Activated T-cell treated with anti-CD3 and anti-CD28 coated beads for 1 hour (primary cell): ENCODE data around the gene CMYA5.
"Not testable (repeated sequence)": the region's sequence is repeated elsewhere in the genome, so short reads cannot be mapped to it uniquely, and the experiment has no call there.

Source experiments
- DNase-seq: peaks from one replicate; pipeline ENCODE4 v3.0.0-alpha.2; 2020; ENCODE audit warnings: low read depth

The CMYA5 gene

DNA sequence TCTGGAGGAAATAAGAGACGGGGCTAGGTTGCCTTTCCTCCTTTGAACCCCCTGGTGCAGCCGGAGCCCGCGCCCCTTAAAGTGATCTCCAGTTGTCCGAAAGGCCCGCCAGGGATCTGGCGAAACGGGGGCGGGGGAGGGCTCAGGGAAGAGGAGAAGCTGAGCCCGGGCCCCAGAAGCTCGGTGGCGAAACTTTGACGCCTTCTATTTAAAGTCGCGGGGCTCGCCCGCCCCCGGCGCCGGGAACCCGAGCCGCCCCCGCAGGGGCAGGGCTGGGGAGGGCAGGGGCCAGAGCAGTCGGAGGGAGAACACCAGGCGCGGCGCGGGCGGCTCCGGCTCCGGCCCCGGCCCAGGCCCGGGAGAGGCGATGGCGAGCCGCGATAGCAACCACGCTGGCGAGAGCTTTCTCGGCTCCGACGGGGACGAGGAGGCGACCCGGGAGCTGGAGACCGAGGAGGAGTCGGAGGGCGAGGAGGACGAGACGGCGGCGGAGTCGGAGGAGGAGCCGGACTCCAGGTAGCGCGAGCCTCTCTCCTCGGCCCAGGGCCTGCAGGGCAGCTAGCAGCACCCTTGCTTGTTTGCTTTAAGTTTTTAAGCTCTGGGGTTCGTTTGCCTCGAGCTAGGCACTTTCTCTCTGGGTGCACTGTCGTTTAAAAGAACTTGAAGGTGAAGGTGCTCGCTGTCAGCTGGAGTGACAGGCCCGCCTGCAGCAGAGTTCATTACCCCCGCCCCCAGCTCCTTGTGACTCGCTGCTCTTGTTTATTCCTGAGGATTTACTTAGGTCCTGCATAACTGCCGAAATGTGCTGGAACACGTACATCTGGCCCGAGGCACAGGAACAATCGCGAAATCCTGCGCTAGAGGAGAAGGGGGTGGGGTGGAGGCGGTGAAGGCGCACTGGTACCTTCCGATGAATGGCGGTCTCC, at the start of gene CMYA5:
Gene CMYA5 (plus strand): TSS at position 296 of the 926 bp plus-strand sequence. CDS start 72 bp downstream, at position 368.
- no peak for DNase-seq

DNA sequence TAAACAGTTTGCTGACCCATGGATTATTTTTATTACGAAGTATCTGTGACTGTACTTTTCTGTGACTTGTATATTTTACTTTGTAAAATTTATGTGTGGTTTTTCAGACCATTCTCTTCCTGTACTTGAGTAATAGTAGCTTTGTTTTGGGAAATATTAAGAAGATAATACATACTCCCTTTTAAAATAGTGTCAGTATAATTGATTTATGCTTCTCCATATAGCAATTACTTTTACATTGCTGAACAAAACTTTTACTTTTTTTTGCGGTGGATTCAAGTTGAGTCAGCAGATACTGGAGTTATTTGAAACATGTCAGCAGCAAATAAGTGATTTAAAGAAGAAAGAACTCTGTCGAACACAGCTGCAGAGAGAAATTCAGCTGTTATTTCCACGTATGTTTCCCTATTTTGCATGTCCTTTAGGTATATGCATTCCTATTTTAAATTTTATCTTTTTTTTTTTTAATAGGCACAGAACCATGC, 49.0 kb upstream of the CMYA5 start:
- DNase-seq, result no peak

DNA sequence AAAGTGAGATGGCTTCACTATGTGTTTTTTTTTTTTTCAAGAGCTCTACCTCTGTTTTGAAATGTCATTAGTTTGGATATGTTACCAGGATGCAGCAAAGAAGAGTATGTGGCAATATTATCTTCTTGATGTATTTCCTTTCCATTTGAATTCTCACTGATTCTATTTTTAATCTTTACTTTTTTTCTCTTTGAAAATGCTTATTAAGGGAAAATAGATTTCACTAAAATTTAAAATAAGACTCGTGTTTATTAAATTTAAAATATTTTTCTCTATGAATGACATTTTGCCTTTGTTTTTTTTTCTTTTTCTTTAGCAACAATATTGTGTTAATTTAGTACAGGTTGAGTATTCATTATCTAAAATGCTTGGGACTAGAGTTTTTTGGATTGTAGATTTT, 48.2 kb upstream of the CMYA5 start:
- DNase-seq, result no peak

DNA sequence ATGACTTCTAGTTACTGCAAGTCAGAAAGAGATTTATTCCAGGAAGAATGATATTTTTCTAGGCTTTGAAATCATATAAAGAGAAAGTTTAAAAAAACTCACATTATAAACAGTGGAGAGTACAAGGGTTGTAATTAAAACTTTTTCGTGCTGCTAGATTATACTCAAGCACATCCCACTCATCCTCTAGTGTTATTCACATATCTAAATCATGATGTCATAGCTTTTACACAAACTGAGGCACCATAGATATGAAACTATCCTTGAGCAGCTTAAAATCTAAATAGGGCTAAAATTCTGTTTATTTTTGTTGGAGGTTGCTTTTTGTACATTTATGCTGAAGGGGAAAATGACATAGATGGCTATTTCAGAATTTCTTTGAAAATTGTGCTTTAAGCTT, 47.4 kb upstream of the CMYA5 start:
- DNase-seq, result no peak

DNA sequence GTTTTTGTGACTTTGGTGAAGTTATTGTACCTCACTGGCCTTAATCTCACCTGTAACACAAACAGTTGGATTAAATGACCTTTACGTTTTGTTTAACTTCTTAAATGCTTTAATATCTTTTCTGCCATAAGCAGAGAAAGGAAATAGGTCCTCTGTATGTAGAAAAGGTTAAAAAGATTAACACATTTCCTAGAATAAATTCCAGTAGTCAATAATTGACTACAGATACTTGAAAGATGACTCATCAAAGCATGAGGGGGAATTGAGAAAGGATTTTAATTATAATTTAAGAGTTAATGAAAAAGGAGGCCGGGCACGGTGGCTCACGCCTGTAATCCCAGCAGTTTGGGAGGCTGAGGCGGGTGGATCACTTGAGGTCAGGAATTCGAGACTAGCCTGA, 35.8 kb upstream of the CMYA5 start:
- no peak for DNase-seq

DNA sequence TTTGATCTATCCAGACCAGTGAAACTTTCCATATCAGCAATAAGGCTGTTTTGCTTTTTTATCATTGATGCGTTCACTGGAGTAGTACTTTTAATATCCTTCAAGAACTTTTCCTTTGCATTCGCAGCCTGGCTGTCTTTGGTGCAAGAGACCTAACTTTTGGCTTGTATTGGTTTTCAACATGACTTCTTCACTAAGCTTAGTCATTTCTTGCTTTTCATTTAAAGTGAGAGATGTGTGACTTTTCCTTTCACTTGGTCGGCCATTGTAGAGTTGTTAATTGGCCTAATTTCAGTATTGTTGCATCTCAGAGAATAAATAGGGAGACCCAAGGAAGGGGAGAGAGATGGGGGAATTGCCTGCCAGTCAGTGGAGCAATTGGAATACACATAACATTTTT, 26.4 kb upstream of the CMYA5 start:
- DNase-seq, result no peak

DNA sequence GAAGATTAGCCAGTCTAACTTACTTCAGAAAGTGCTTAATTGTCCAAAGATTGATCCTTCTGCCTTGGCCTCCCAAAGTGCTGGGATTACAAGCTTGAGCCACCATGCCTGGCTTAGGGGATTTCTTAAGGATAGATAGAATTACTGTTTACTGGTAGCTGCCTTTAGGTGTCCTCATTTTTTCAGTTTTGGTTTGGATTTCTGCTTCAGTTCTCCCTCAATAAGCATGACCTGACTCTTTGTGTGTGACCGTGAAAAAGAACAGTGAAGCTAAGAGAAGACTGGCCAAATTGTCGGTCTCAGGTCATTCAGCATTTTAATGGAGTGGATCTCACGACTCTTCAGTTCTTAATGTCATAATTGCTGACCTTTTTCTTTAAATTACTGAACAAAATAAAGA, 22.9 kb upstream of the CMYA5 start:
- no peak for DNase-seq

DNA sequence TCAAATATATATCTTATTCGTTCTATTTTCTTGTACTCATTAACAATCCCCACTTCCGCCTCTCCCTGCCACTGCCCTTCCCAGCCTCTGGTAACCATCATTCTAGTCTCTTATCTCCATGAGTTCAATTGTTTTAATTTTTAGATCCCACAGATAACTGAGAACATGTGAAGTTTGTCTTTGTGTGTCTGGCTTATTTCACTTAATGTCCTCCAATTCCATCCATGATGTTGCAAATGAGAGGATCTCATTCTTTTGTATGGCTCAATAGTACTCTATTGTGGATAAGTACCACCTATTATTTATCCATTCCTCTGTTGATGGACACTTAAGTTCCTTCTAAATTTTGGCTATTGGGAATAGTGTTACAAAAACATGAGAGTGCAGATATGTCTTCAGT, 17.2 kb upstream of the CMYA5 start:
- no peak for DNase-seq

DNA sequence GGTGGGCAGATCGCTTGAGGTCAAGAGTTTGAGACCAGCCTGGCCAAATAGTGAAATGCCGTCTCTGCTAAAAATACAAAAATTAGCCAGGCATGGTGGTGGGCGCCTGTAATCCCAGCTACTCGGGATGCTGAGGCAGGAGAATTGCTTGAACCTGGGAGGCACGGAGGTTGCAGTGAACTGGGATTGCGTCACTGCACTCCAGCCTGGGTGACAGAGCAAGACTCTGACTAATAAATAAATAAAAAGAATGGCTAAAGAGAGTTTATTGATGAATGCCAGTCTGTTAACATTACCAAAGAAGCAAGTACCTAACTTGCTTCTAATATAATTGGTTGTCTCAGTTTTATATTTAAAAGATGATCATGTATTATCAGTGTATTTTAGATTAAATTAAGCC, 13.3 kb upstream of the CMYA5 start:
- not testable (repeated sequence) for DNase-seq

DNA sequence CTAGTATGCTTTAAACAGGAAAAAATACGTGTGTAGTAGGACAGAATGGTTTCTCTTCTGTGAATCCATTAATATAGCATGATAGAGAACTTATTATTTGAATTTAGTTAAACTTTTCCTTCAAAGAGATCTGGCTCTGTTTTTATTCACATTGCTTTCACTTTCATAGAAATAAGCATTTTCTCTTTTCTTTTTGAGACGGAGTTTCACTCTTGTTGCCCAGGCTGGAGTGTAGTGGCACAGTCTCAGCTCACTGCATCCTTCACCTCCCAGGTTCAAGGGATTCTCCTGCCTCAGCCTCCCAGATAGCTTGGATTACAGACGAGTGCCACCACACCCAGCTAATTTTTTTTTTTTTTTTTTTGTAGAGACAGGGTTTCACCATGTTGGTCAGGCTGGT, 7.5 kb upstream of the CMYA5 start:
- not testable (repeated sequence) for DNase-seq

DNA sequence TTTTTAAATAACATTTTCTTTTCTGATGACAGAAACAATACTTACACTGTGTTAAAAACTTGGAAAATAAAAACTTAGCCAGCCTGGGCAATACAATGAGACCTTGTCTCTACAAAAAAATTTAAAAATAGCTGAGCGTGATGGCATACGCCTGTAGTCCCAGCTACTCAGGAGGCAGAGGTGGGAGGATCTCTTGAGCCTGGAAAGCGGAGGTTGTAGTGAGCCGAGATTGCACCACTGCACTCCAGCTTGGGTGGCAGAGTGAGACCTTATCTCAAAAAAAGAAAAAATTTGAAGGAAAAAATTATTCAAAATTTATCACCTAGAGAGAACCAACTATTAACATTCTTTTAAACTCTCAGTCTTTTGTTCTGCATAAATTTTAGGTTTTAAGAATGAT, 4.9 kb upstream of the CMYA5 start:
- DNase-seq, result no peak

DNA sequence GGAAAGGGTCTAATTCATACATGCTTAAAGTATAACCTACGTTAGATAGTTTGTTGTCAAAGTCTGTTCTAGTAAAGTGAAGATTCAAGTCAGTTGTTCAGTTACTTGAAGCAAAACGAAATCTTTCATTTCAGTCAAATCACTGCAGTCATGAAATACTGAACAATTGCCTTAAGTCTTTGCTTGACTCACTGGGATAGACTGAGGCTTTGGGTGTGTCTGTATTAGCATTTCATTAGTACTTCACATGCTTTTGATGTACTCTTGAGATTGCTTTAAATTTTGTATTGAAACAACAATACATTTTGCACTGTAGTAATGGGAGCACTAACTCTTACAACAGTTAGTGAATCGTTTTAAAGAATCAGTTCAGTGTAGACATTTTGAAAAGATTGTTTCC, 4.0 kb upstream of the CMYA5 start:
- DNase-seq, result no peak

DNA sequence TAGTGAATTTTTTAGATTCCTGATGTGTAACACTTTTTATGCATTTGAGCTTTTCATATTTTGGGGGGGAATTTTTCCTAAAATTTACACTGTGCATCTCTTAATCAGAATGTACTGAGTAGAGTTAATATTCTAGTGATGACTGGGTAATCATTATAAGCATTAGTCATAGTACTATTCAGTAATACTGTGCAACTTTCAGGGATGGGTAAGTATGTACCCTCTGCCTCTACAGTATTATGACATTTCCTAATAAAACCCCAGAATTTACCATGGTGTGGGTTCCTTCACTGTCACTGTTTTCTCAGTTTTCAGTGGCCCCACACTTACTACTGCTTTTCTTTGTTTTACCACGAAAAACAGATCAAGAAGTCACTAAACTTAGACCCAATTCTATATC, 2.8 kb upstream of the CMYA5 start:
- no peak for DNase-seq

DNA sequence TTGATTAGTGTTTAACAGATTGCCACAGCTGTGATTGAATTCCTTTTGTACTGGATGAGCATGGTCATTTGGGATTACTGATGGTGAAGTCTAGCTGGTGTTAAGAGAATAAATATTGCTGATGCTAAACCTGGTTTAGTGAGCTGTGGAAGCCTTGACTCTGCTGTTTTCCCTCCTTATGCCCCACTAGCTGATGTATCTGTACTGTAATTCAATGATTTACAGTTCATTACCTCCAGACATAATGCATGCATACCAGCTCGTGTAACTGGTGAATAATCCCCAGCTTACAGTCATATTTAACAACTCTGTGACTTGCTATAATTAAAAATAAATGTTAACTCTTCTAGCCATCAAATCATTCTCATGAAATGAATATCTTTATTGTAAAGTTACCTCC, 1.7 kb upstream of the CMYA5 start:
- DNase-seq, result no peak

DNA sequence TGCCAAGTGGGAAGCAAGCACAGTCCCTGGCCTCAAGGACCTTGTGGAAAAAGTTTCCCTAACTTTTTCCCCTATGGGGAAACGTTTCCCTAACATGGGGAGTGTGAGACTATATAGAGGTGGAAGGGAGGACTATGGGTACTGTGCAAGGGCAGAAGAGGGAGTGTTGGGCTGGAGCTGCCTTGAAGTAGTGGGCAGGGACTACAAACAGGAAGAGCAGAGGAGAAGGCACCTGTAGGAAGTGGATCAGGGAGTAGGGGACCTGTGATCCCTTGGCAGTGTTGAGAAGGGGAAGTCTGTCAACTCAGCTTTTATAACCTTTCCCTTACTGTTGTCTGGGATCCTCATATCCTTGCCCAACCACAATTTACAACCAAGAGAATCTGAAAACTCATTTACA, 1.4 kb downstream of the CMYA5 start:
- no peak for DNase-seq

DNA sequence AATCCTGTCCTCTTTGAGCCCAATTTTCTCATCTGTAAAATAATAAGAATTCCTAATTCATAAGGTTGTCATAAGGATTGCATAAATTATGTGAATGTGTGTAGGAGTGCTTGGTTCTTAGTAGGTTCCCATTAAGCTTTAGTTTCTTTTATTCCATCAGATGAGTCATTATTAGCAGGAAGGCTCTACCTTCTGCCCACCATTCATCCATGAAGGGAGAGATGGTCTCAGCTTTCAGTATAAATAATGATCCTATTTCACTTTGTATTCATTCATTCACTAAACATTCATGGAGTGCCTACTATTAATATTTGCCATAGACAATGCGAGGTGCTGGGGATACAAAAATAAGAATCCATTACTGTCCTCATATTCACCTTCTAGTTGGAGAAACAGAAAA, 3.0 kb downstream of the CMYA5 start:
- no peak for DNase-seq

DNA sequence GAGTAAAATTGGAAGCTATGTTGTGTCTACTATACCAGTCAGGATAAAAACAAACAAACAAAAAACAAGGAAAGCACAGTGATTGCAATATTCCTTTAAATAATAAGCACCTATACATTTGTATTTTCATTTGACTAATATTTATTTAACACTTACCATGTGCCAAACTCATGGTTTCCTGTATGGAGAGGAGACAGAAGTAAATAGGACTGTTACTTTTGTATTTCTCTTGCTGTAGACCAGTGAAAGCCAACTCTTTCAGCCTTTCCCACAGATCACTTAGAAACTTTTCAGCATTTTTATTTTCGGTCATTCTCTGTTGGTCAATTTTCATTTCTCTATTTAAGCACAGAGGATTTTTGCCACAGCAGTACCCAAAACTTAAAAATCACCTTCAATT, 4.5 kb downstream of the CMYA5 start:
- DNase-seq, result no peak

DNA sequence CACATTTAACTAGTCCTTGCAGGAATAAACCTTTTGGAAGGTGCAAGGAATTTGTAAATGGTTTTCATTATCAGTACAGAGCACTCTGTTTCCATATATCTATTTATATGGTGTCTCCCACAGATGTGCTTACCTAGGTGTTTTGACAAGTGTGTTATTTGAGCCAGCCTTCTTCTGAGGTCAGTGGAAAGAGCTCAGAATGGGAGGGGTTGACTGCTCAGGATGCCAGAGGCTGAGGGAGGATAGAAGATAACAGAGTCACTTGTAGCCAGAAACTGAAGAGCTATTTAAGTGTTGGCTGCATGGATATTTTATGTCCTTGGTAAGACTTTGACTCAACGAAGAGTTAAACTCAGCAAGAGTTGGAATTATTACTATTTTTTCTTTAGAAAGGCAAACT, 5.0 kb downstream of the CMYA5 start:
- no peak for DNase-seq

DNA sequence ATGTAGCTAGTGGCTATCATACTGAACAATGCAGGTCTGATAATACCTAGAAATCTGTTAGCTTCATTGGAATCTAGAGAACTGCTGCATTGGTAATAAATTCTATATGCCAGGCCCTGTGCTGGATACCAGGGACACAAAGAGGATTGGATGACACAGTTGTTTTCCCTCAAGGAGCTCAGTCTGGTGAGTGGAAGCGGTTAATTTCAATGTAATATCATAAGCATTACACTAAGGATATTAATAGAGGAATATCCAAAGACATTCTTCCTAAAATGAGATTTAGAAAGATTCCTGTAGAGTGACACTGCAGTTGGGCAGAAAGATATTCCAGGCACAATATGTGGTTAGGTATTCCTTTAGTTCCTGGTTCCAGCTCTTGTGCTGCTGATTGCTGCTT, 5.9 kb downstream of the CMYA5 start:
- no peak for DNase-seq

DNA sequence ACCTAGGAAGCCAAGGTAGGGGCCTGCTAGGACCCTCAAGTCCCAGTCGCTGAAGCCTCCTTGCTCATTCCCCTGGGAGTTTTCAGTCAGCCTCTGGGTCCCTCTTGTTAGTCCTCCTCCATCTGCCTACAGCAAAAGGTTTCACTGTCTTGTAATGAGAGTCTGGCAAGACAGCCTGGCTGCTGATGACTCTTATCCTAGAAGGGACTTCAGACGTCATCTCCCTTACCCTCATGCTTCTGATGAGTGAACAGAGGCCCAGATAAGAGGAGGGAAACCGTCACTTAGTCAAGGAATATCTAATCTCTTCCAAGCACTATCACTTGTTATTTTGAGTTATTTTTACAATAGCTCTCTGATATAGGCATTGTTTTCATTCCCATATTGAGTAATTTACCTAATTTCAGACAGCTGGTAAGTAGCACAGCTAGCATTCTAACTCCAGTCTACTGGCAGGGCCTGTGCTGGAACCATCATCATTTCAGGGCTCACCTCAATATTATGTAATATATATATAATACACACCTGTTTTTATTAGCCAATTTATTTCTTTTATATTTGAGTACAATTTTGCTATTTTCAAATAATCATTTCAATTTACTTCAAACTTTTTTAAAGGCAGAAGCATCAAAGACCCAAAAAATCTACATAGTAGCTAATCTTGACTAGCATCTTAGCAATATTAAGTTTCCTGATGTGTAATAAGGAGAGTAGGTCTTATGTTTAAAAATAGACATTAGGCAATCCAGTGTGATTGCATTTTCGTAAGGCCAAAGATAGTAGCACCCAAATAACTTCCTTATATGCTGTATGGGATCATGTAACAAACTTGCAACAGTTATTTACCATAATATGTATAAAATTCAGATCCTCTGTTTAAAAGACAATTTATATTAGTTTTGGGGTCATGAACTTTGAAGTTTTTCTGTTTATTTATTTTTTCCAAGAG, 7.9 kb downstream of the CMYA5 start:
- no peak for DNase-seq

DNA sequence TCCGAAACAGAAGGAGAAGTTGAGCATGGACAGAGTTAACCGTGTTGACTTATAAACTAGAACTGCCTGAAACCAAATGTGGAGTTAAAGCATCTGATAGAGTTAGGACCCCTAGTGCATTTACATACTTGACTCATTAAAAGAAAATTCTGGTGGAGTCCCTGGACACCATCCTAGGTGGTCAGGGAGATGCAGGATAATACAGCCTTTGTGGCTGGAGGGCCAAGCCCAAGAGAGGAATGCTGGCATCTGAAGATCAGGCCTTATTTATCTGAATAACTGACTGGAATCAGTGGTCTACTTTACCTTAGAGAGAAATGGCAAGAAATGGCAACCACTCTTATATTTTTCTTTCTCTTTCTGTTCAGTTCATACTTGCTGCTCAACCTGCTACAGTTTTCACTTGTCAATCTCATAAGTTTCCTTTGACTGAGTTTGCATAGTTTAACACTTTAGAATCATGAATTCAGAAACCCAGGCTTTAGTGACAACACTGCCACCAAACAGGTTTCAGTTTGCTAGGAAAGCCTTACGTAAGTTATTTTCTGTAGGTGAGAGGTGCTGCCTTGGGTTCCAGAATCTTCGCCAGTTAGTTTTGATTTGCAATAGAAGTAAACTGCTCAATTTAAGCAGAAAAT, 10.2 kb downstream of the CMYA5 start:
- no peak for DNase-seq

DNA sequence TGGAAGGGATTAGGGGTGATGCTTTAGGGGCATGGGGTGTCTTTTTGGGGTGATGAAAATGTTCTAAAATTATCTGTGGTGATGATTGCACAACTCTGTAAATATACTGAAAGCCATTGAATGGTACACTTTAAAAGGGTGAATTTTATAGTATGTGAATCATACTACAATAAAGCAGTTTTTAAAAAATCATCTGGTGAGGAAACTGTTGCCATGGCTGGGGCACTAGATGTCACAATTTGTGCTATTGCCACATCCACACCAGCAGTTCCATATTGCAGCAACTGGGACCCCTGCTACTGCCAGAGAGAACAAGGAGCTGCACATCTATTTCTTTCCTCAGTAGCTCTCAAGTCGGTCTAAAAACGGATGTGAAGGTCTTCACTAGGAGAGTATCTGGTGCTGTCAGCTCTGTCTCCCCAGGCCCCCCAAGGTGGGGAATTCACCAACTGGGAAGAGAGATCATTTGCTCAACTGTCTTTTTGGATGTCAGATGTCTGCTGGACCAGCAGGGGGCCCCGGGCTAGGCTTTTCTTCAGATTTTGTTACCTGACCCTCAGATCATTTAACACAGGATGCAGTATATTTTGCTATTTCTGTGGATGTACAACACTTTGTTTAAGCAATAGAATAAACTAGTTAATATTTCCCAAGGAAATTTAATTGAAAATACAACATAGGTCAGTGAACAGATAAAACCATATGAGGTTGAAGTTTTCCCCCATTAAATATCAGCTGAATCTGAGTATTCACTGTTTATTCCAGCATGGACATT, 13.2 kb downstream of the CMYA5 start:
- DNase-seq, result peak; percentile 5
